Measurements from ENCODE around the gene FHOD3. TPM values are rescaled to one million over a fixed set of nuclear protein-coding genes. Genes with fewer than 3 reads are reported as not detected.

Gene FHOD3
- total RNA-seq, 6 experiments from 2014 or later = 0.44 to 1.2 (median 0.62) TPM

GRCh38 chr18:36821681-36822080, 524.2 kb downstream of the FHOD3 start:
- Histone ChIP-seq H3K27me3 (no peaks in the 10 kb centered on the region), H3K4me1 (no peaks in the 10 kb centered on the region), H3K27ac (no peak overlapping the region), H3K4me3 (no peak overlapping the region), H3K9me3 (no peaks in the 10 kb centered on the region), H3K36me3 (no peaks in the 10 kb centered on the region)
- TF ChIP-seq CTCF (IDR thresholded peaks at IDR 0.05) (no peak), POLR2A (IDR thresholded peaks at IDR 0.05) (no peak)
- ATAC-seq = no peak
- DNase-seq = no peak
- WGBS (ENCODE audit: insufficient coverage, low coverage, low lambda C conversion rate, missing lambda C conversion rate) = 100% methylated on average over 4 of the region's 4 CpGs
- intact Hi-C loops (cut with DNase I) = no loop called here

GRCh38 chr18:36825526-36825925, 528.0 kb downstream of the FHOD3 start:
- H3K9me3 ChIP-seq = no peaks in the 10 kb centered on the region
- H3K27ac ChIP-seq = no peak overlapping the region
- no peaks in the 10 kb centered on the region for H3K36me3 ChIP-seq
- no peak for TF ChIP-seq POLR2A (IDR thresholded peaks at IDR 0.05)
- no peak for TF ChIP-seq CTCF (IDR thresholded peaks at IDR 0.05)
- no peak overlapping the region for H3K4me3 ChIP-seq
- no peak for ATAC-seq
- no peaks in the 10 kb centered on the region for H3K27me3 ChIP-seq
- intact Hi-C loops (cut with DNase I) = no loop called here
- peaks cover 0 to 7% (median 0%) of the 10 kb centered on the region in 4 donors for H3K4me1 ChIP-seq
- no peak for DNase-seq

- Histone ChIP-seq H3K9me3 (no peaks in the 10 kb centered on the region), H3K27ac (no peak overlapping the region), H3K4me1 (peaks cover 0 to 7% (median 0%) of the 10 kb centered on the region in 4 donors), H3K27me3 (no peaks in the 10 kb centered on the region), H3K4me3 (no peak overlapping the region), H3K36me3 (no peaks in the 10 kb centered on the region)
- TF ChIP-seq CTCF (IDR thresholded peaks at IDR 0.05) (no peak), POLR2A (IDR thresholded peaks at IDR 0.05) (no peak)
- intact Hi-C loops (cut with DNase I) = no loop called here
- WGBS (ENCODE audit: insufficient coverage, low coverage, low lambda C conversion rate, missing lambda C conversion rate) = 97% methylated on average over 3 of the region's 3 CpGs
- ATAC-seq (no peak), DNase-seq (no peak)
Observed at GRCh38 chr18:36826556-36826955, 529.0 kb downstream of the FHOD3 start.

GRCh38 chr18:36828157-36828629, 530.7 kb downstream of the FHOD3 start:
- intact Hi-C loops (cut with DNase I) = no loop called here
- WGBS (ENCODE audit: insufficient coverage, low coverage, low lambda C conversion rate, missing lambda C conversion rate) = 2% methylated on average over 13 of the region's 18 CpGs
- peak in 1 of 3 donors; percentile 38 for DNase-seq
- TF ChIP-seq CTCF (IDR thresholded peaks at IDR 0.05) (no peak), POLR2A (IDR thresholded peaks at IDR 0.05) (no peak)
- Histone ChIP-seq H3K27me3 (no peaks in the 10 kb centered on the region), H3K27ac (peak overlapping the region; percentile 50 to 81 (median 61)), H3K36me3 (no peaks in the 10 kb centered on the region), H3K4me3 (peak overlapping the region; percentile 76 to 97 (median 85)), H3K9me3 (no peaks in the 10 kb centered on the region), H3K4me1 (peaks cover 0 to 7% (median 0%) of the 10 kb centered on the region in 4 donors)
- peak; percentile 17 to 37 (median 32) for ATAC-seq
